Left colon (tissue), 2 donors: ENCODE data around the gene NRF1. TPM values are rescaled to one million over a fixed set of nuclear protein-coding genes. Genes with fewer than 3 reads are reported as not detected.
A peak's percentile ranks its signal among the peaks of the same experiment; 100 is the strongest.
"Not testable (repeated sequence)": the region's sequence is repeated elsewhere in the genome, so short reads cannot be mapped to it uniquely, and the experiment has no call there.

Experiments
- ATAC-seq: fragments of 200-7000 bp; cut with Tn5 transposase; one replicate; pipeline ENCODE4 v1.9.1; 2020; ENCODE audit warnings: mild to moderate bottlenecking, moderate library complexity
- DNase-seq, 2 donors: peaks; one replicate each; pipeline ENCODE4 v3.0.0-alpha.2; 2020
- intact Hi-C, 2 donors: fragments of 100-400 bp; cut with DNase I in 1 of 2; cut with micrococcal nuclease in 1 of 2; formaldehyde crosslinking; loops; one replicate each; pipeline versions ENCODE4 v1.11.2 to v1.14.0; 2022; cut with DNase I, micrococcal nuclease
- total RNA-seq, 2 donors: library from RNA; stranded (reverse); fragmentation: NEBNext Ultra II Directional; extraction: Animal tissue kit (Norgen Biotek cat#: 25700); gene quantifications; one replicate each; pipeline ENCODE4 v1.2.1, GENCODE V29; 2021
- donor health status: DM: no; HTN: no; CAD: no.
- donor health status: DM: yes; HTN: yes; CAD: no.

The NRF1 gene
- total RNA-seq, 2 donors from 2014 or later, result 13.0 to 13.6 TPM

- ATAC-seq (no peak), DNase-seq (no peak)
- intact Hi-C loops, result no loop called here
Observed at GRCh38 chr7:129604713-129605437, 6.6 kb upstream of the NRF1 start.

GRCh38 chr7:129605960-129606614, 5.4 kb upstream of the NRF1 start:
- ATAC-seq, result no peak
- intact Hi-C loops, result no loop called here
- DNase-seq, result no peak

- DNase-seq (no peak), ATAC-seq (no peak)
- intact Hi-C loops, result no loop called here
Observed at GRCh38 chr7:129606803-129607202, 4.7 kb upstream of the NRF1 start.

- peak in 1 of 2 donors; percentile 52 for DNase-seq
- ATAC-seq, result no peak
- intact Hi-C loops, result no loop called here
Observed at GRCh38 chr7:129607471-129608120, 3.9 kb upstream of the NRF1 start.

GRCh38 chr7:129609666-129610065, 1.9 kb upstream of the NRF1 start:
- ATAC-seq (no peak), DNase-seq (no peak)
- intact Hi-C loops, result no loop called here

- intact Hi-C loops, result no loop called here
- peak in 1 of 2 donors; percentile 16 for DNase-seq
- ATAC-seq, result no peak
Observed at GRCh38 chr7:129610709-129611245, 743 bp upstream of the NRF1 start.

- intact Hi-C loops, result no loop called here
- peak; percentile 47 for ATAC-seq
- peak; percentile 63 for DNase-seq
Observed at GRCh38 chr7:129612112-129613015, 844 bp downstream of the NRF1 start.

GRCh38 chr7:129613016-129613337, 1.5 kb downstream of the NRF1 start:
- no peak for ATAC-seq
- intact Hi-C loops, result no loop called here
- no peak for DNase-seq

GRCh38 chr7:129615018-129615417, 3.5 kb downstream of the NRF1 start:
- DNase-seq (no peak), ATAC-seq (no peak)
- intact Hi-C loops, result no loop called here

- intact Hi-C loops, result no loop called here
Observed at GRCh38 chr7:129616530-129616929, 5.0 kb downstream of the NRF1 start.

GRCh38 chr7:129617178-129617577, 5.7 kb downstream of the NRF1 start:
- intact Hi-C loops, result no loop called here
- ATAC-seq, result no peak
- no peak for DNase-seq

More at GRCh38 chr7:129616530-129616929, 5.0 kb downstream of the NRF1 start:
- ATAC-seq (no peak), DNase-seq (no peak)

GRCh38 chr7:129617652-129618051, 6.1 kb downstream of the NRF1 start:
- DNase-seq, result no peak
- intact Hi-C loops, result no loop called here
- no peak for ATAC-seq

- DNase-seq, result no peak
- no peak for ATAC-seq
- intact Hi-C loops, result no loop called here
Observed at GRCh38 chr7:129626896-129627295, 15.4 kb downstream of the NRF1 start.

GRCh38 chr7:129630341-129630740, 18.8 kb downstream of the NRF1 start:
- intact Hi-C loops, result no loop called here
- DNase-seq (no peak), ATAC-seq (no peak)

- DNase-seq, result no peak
- no peak for ATAC-seq
- intact Hi-C loops, result no loop called here
Observed at GRCh38 chr7:129634361-129635034, 23.0 kb downstream of the NRF1 start.

GRCh38 chr7:129635300-129636029, 23.9 kb downstream of the NRF1 start:
- intact Hi-C loops, result no loop called here
- ATAC-seq (peak; percentile 93), DNase-seq (peak; percentile 40 to 68)

- intact Hi-C loops, DNase-seq, ATAC-seq: not testable (repeated sequence)
Observed at GRCh38 chr7:129636030-129636550, 24.6 kb downstream of the NRF1 start.

- ATAC-seq (no peak), DNase-seq (no peak)
- intact Hi-C loops, result no loop called here
Observed at GRCh38 chr7:129636641-129637040, 25.1 kb downstream of the NRF1 start.
